Purkinje cell (primary cell): ENCODE data around the gene PRIMA1. TPM values are rescaled to one million over a fixed set of nuclear protein-coding genes. Genes with fewer than 3 reads are reported as not detected.

Source experiments
- polyA plus RNA-seq: library from polyadenylated mRNA; unstranded; fragments of >200 nt; fragmentation: Nextera tagmentation; gene quantifications from 2 replicates; pipeline ENCODE4 v1.2.1, GENCODE V29; 2014

The PRIMA1 gene
- polyA plus RNA-seq = 0.21 and 0.30 TPM in 2 replicates

GRCh38 chr14:93788293-93788542 is at the start of gene PRIMA1:
PRIMA1 (minus strand) TSS chr14:93788485; CDS start chr14:93787718, 767 bp downstream.

Other genes starting within 250 kb of the PRIMA1 start
- gene FAM181A, start 138.9 kb upstream of the PRIMA1 start, polyA plus RNA-seq = not detected in 2 replicates
- not detected in 2 replicates for gene ASB2, start 188.1 kb upstream of the PRIMA1 start, polyA plus RNA-seq
- gene CCDC197, start 208.8 kb upstream of the PRIMA1 start, polyA plus RNA-seq = not detected in 2 replicates
- 2.5 and 4.2 TPM in 2 replicates for gene OTUB2, start 237.9 kb upstream of the PRIMA1 start, polyA plus RNA-seq